Right atrium auricular region (tissue), 2 donors: ENCODE data around the gene SLC6A12. TPM values are rescaled to one million over a fixed set of nuclear protein-coding genes. Genes with fewer than 3 reads are reported as not detected.

ENCODE experiments used
- DNase-seq: peaks from one replicate; pipeline ENCODE4 v3.0.0-alpha.2; 2019; ENCODE audit warnings: low spot score
- H3K27ac ChIP-seq, 2 donors: fragments of 200-600 bp; sonication (generic); 1 replicate in 1 of 2; 2 replicates in 1 of 2; pipeline ENCODE4 v1.5.1; 2016 to 2019
- H3K27me3 ChIP-seq, 2 donors: fragments of 200-600 bp; sonication (generic); one replicate each; pipeline versions ENCODE4 v1.5.1 to v1.6.0; 2017 to 2019
- H3K36me3 ChIP-seq: fragments of 200-600 bp; sonication (generic); one replicate; pipeline ENCODE4 v1.5.1; 2016
- H3K4me1 ChIP-seq, 2 donors: fragments of 200-600 bp; sonication (generic); one replicate each; pipeline versions ENCODE4 v1.5.1 to v1.6.0; 2017 to 2019
- H3K4me3 ChIP-seq, 2 donors: fragments of 200-600 bp; sonication (generic); 1 replicate in 1 of 2; 2 replicates in 1 of 2; pipeline ENCODE4 v1.5.1; 2017 to 2019; ENCODE audit warnings: mild to moderate bottlenecking in 1 of 2, moderate library complexity in 1 of 2
- H3K9me3 ChIP-seq, 2 donors: fragments of 200-600 bp; sonication (generic); one replicate each; pipeline ENCODE4 v1.5.1; 2019
- total RNA-seq, 2 donors: library from RNA; depleted of rRNA; stranded (reverse); fragments of >200 nt; gene quantifications; one replicate each; pipeline ENCODE4 v1.1.0, GENCODE V29; 2016
- TF ChIP-seq, protein P1 (sequence below), 2 donors: fragments of 200-600 bp; sonication (generic); IDR thresholded peaks; one replicate each; pipeline ENCODE4 v1.5.1; 2019; ENCODE audit warnings: antibody characterized with exemption in 2 of 2

Gene SLC6A12
- total RNA-seq, 2 donors from 2014 or later: 1.1 TPM; not detected in 1

DNA sequence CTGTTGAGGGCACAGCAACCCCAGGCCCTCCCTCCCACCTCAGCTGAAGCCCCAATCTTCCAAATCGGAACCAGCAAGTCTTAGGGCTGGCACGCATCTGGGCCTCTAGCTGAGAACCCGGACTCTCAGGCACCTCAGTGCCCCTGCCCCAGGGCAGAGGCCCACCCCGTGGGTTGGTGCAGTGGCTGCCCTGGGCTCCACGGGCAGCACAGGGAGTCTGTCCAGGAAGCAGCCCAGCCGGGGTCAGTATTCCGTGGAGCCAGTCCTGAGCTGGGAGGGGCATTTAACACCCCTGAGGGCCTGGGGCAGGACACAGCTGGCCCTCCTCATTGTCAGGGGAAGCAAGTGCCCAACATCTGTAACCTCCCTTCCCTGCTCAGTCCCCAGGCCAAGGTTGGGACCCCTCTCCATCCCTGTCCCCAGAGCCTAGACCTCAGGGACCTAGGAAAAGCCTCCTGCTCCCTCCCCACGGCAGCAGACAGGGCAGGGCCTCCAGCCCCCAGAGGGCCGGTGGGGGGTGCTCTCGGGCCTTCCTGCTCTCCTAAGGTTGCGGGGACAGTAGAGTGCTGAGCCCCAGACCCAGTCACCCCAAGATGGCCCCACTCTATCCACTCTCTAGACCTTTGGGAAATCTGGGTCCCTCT, 36.5 kb downstream of the SLC6A12 start:
- peaks cover 3 to 87% of the 10 kb centered on the region in 2 donors for H3K4me1 ChIP-seq
- TF ChIP-seq, protein P1, sequence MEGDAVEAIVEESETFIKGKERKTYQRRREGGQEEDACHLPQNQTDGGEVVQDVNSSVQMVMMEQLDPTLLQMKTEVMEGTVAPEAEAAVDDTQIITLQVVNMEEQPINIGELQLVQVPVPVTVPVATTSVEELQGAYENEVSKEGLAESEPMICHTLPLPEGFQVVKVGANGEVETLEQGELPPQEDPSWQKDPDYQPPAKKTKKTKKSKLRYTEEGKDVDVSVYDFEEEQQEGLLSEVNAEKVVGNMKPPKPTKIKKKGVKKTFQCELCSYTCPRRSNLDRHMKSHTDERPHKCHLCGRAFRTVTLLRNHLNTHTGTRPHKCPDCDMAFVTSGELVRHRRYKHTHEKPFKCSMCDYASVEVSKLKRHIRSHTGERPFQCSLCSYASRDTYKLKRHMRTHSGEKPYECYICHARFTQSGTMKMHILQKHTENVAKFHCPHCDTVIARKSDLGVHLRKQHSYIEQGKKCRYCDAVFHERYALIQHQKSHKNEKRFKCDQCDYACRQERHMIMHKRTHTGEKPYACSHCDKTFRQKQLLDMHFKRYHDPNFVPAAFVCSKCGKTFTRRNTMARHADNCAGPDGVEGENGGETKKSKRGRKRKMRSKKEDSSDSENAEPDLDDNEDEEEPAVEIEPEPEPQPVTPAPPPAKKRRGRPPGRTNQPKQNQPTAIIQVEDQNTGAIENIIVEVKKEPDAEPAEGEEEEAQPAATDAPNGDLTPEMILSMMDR (IDR thresholded peaks at IDR 0.05): no peak
- H3K27me3 ChIP-seq: no peaks in the 10 kb centered on the region
- no peak for DNase-seq
- H3K9me3 ChIP-seq: no peaks in the 10 kb centered on the region
- peak overlapping the region; percentile 68 to 84 for H3K27ac ChIP-seq
- H3K36me3 ChIP-seq: no peaks in the 10 kb centered on the region
- H3K4me3 ChIP-seq: no peak overlapping the region

DNA sequence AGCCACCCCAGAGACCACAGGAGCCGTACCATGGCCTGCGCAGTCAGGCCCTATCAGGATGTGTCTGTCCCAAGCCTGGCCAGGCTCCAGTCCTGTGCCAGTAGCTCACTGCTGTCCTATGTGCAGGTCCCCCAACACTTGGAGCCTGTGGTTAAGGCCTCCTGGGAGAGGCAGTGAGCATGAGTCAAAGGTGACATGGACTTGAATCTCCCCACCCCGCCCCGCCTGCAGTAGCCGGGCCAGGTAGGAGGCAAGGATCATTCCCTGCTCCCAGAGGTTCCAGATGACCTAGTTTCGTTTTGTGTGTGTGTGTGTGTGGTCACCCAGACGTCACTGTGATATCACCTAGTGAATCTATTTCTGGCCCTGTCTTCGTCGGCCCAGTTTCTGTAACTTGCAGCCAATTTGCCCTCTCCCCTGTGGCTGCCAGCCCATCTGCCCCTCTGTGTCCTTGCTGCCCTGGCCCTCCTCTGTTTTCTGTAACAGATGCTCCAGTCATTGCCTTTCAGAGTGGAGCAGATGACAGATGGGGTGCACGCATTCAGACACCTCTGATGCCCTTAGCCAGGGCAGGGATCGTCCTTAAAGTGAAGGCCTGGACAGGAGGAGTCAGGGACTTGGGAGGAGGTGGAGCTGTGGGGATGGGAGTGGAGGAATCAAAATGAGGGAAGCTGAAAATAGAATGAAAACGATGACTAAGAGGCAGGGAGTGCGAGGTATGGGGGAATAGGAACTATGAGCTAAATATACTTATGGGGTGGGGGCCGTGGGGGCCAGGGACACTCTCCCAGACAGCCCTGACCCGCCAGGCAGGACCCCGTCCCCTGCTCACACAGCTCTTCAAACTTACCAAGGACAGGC, 37.4 kb downstream of the SLC6A12 start:
- H3K4me1 ChIP-seq: peaks cover 3 to 90% of the 10 kb centered on the region in 2 donors
- DNase-seq: no peak

DNA sequence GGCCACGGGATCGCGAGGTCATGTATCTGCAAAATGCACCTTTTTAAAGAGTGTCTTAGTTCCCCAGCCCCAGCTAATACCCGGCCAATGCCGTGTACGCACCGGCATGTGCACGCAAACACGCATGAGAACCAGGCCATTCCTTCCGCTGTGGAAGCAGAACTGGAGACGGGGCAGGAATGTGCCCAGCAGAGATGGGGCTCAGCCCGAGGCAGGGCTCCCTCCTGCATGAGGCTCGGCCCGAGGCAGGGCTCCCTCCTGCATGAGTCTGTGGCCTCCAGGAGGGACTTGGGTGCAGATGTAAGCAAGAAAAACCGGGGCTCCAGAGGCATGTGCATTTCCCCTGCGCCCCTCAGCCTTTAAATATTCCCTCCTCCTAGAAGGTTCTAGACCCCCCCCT, 38.2 kb downstream of the SLC6A12 start:
- Histone ChIP-seq H3K27ac (peak overlapping the region; percentile 68 to 84), H3K36me3 (no peaks in the 10 kb centered on the region), H3K4me3 (no peak overlapping the region), H3K9me3 (no peaks in the 10 kb centered on the region), H3K27me3 (no peaks in the 10 kb centered on the region), H3K4me1 (peaks cover 3 to 89% of the 10 kb centered on the region in 2 donors)
- TF ChIP-seq, protein P1 (IDR thresholded peaks at IDR 0.05): no peak
- DNase-seq: no peak

More for the DNA sequence above, 37.4 kb downstream of the SLC6A12 start:
- Histone ChIP-seq H3K4me3 (no peak overlapping the region), H3K27me3 (no peaks in the 10 kb centered on the region), H3K27ac (peak overlapping the region; percentile 68 to 84), H3K36me3 (no peaks in the 10 kb centered on the region), H3K9me3 (no peaks in the 10 kb centered on the region)
- TF ChIP-seq, protein P1 (IDR thresholded peaks at IDR 0.05): no peak

- peak overlapping the region; percentile 27 to 84 for H3K27ac ChIP-seq
- H3K4me3 ChIP-seq: no peak overlapping the region
- TF ChIP-seq, protein P1 (IDR thresholded peaks at IDR 0.05): no peak
- H3K27me3 ChIP-seq: no peaks in the 10 kb centered on the region
- DNase-seq: no peak
- H3K4me1 ChIP-seq: peaks cover 3 to 85% of the 10 kb centered on the region in 2 donors
- H3K36me3 ChIP-seq: no peaks in the 10 kb centered on the region
- H3K9me3 ChIP-seq: no peaks in the 10 kb centered on the region
Measured at GRCh38 chr12:175250-175649, 38.7 kb downstream of the SLC6A12 start.

DNA sequence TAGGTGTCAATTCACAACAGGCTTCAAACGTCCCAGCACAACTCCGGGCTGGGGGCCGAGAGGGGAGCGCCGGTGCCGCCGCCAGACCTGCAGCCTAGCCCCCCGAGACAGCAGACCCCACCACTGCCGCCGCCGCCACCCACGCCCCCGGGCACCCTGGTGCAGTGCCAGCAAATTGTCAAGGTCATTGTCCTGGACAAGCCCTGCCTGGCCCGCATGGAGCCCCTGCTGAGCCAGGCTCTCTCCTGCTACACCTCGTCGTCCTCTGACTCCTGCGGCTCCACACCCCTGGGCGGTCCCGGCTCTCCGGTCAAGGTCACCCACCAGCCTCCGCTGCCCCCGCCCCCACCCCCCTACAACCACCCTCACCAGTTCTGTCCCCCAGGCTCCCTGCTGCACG, 39.4 kb downstream of the SLC6A12 start:
- peak overlapping the region in 1 of 2 donors; percentile 27 for H3K27ac ChIP-seq

More for the DNA sequence above, 39.4 kb downstream of the SLC6A12 start:
- TF ChIP-seq, protein P1 (IDR thresholded peaks at IDR 0.05): no peak
- no peak for DNase-seq
- Histone ChIP-seq H3K9me3 (no peaks in the 10 kb centered on the region), H3K36me3 (no peaks in the 10 kb centered on the region), H3K4me1 (peaks cover 3 to 80% of the 10 kb centered on the region in 2 donors), H3K27me3 (no peaks in the 10 kb centered on the region), H3K4me3 (no peak overlapping the region)
